GM21737 (cell line): ENCODE data around the gene CCL20.
"Not testable (repeated sequence)": the region's sequence is repeated elsewhere in the genome, so short reads cannot be mapped to it uniquely, and the experiment has no call there.

Experiments
- ATAC-seq: cut with Tn5 transposase; IDR thresholded peaks from one replicate; pipeline ENCODE4 v1.9.1; 2021; ENCODE audit warnings: mild to moderate bottlenecking, moderate library complexity; ENCODE audit not compliant: unreplicated experiment

CCL20 gene

GRCh38 chr2:227813562-227814353, at the start of gene CCL20:
CCL20 (plus strand) TSS chr2:227813842; CDS start chr2:227813912, 70 bp downstream.
- no peak for ATAC-seq

GRCh38 chr2:227765788-227766372, 47.8 kb upstream of the CCL20 start:
- ATAC-seq = no peak

GRCh38 chr2:227766373-227766883, 47.2 kb upstream of the CCL20 start:
- ATAC-seq = peak; percentile 96

GRCh38 chr2:227767830-227768229, 45.8 kb upstream of the CCL20 start:
- no peak for ATAC-seq

GRCh38 chr2:227772197-227772661, 41.4 kb upstream of the CCL20 start:
- no peak for ATAC-seq

- no peak for ATAC-seq
Observed at GRCh38 chr2:227772932-227773331, 40.7 kb upstream of the CCL20 start.

GRCh38 chr2:227774011-227774624, 39.5 kb upstream of the CCL20 start:
- ATAC-seq = no peak

GRCh38 chr2:227774895-227775842, 38.5 kb upstream of the CCL20 start:
- no peak for ATAC-seq

GRCh38 chr2:227780981-227781615, 32.5 kb upstream of the CCL20 start:
- no peak for ATAC-seq

GRCh38 chr2:227781841-227782240, 31.8 kb upstream of the CCL20 start:
- no peak for ATAC-seq

- peak; percentile 1 for ATAC-seq
Observed at GRCh38 chr2:227782804-227783203, 30.8 kb upstream of the CCL20 start.

GRCh38 chr2:227783404-227784138, 30.1 kb upstream of the CCL20 start:
- peak; percentile 97 for ATAC-seq

- no peak for ATAC-seq
Observed at GRCh38 chr2:227785293-227785692, 28.3 kb upstream of the CCL20 start.

GRCh38 chr2:227788561-227789018, 25.1 kb upstream of the CCL20 start:
- no peak for ATAC-seq

GRCh38 chr2:227789803-227790202, 23.8 kb upstream of the CCL20 start:
- ATAC-seq = no peak

GRCh38 chr2:227793148-227793712, 20.4 kb upstream of the CCL20 start:
- ATAC-seq = no peak

- ATAC-seq = no peak
Observed at GRCh38 chr2:227796045-227796711, 17.5 kb upstream of the CCL20 start.

- ATAC-seq = not testable (repeated sequence)
Observed at GRCh38 chr2:227796768-227797167, 16.9 kb upstream of the CCL20 start.
